Brain microvascular endothelial cell (primary cell): ENCODE data around the gene ROBO4.
A peak's percentile ranks its signal among the peaks of the same experiment; 100 is the strongest.

Source experiments
- DNase-seq: peaks from one replicate; pipeline ENCODE4 v3.0.0-alpha.2; 2020
- H3K27ac ChIP-seq: fragments of 250-450 bp; sonication (Bioruptor Pico); 2 replicates; pipeline ENCODE4 v1.5.1; 2020; ENCODE audit warnings: mild to moderate bottlenecking, moderate library complexity
- H3K27me3 ChIP-seq: fragments of 250-450 bp; sonication (Bioruptor Pico); replicated peaks from 2 replicates; pipeline ENCODE4 v1.5.1; 2020; ENCODE audit warnings: mild to moderate bottlenecking
- H3K36me3 ChIP-seq: fragments of 250-450 bp; sonication (Bioruptor Pico); replicated peaks from 2 replicates; pipeline ENCODE4 v1.5.1; 2020; ENCODE audit warnings: mild to moderate bottlenecking
- H3K4me3 ChIP-seq: 2 replicates; pipeline ENCODE4 v1.5.1; 2011; ENCODE audit warnings: low read depth, mild to moderate bottlenecking, control low read depth, low read length, moderate library complexity
- in situ Hi-C: cut with HindIII; loops from 2 replicates; pipeline ENCODE4 v1.10.0; 2017; ENCODE audit warnings: low sequenced_read_pairs, low pct_ligation_motif_present
- TF ChIP-seq, protein P1 (sequence below): IDR thresholded peaks from 2 replicates; pipeline ENCODE4 v1.5.1; 2011; ENCODE audit warnings: low read depth, mild to moderate bottlenecking, moderate library complexity, low read length, control low read depth, inconsistent platforms; ENCODE audit errors: missing control alignments

ROBO4 gene

DNA sequence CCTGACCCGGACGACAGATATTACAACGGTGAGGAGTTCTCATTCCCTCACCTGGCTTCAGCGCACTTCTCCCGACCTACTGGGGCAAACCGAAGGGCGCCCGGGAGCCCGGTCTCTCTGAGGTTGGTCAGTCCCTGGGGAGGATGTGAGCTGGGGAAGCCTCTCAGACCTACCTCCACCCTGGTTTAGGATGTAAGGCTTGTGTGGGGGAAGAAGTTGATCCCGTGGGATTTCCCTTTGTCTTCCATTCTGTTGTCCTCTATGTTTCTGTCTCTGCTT is 20.1 kb downstream of the ROBO4 start:
- DNase-seq = no peak
- in situ Hi-C loops = no loop called here
- no peaks in the 10 kb centered on the region for H3K27me3 ChIP-seq
- no peak overlapping the region for H3K27ac ChIP-seq
- TF ChIP-seq, protein P1, sequence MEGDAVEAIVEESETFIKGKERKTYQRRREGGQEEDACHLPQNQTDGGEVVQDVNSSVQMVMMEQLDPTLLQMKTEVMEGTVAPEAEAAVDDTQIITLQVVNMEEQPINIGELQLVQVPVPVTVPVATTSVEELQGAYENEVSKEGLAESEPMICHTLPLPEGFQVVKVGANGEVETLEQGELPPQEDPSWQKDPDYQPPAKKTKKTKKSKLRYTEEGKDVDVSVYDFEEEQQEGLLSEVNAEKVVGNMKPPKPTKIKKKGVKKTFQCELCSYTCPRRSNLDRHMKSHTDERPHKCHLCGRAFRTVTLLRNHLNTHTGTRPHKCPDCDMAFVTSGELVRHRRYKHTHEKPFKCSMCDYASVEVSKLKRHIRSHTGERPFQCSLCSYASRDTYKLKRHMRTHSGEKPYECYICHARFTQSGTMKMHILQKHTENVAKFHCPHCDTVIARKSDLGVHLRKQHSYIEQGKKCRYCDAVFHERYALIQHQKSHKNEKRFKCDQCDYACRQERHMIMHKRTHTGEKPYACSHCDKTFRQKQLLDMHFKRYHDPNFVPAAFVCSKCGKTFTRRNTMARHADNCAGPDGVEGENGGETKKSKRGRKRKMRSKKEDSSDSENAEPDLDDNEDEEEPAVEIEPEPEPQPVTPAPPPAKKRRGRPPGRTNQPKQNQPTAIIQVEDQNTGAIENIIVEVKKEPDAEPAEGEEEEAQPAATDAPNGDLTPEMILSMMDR = no peak
- no peaks in the 10 kb centered on the region for H3K36me3 ChIP-seq
- H3K4me3 ChIP-seq = peak overlapping the region; percentile 66

DNA sequence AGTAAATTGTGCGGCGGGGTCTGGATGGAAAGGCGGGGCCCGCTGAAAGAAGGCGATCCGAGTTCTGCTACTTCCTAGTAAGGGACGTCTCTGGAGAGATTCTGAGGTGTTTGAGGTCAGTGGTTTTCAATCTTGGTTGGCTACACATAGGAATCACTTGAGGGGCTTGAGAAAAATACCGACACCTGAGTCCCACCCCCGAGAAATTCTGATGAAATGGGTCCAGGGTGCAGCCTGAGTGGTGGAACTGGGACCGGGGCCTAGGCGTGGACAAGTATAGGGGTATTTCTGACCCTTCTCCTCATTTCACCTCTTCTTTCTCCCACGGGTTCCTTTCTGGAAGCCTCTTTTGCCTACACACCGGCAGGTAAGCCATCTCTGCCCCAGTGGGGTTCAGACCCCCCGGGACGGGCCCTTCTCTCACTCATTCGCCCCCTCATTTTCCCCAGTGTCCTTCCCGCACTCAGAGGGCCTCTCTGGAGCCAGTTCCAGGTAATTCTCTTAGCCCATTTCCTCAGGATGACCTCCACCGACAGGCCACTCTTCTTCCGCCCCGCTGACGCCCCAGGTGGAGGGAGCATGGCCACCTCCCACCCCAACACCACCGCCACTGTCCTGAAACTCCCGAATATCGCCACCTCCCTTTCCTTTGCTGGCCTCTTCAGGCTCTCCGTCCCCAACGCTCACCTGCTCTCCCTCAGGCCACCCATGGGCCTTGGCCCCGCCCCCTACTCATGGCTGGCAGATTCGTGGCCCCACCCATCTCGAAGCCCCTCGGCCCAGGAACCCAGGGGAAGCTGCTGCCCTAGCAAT is 20.6 kb downstream of the ROBO4 start:
- DNase-seq = no peak
- H3K36me3 ChIP-seq = no peaks in the 10 kb centered on the region
- H3K4me3 ChIP-seq = peak overlapping the region; percentile 66
- H3K27ac ChIP-seq = no peak overlapping the region
- in situ Hi-C loops = no loop called here
- TF ChIP-seq, protein P1 = no peak
- H3K27me3 ChIP-seq = peaks cover 4% of the 10 kb centered on the region

GRCh38 chr11:124875943-124876817 is 21.5 kb downstream of the ROBO4 start:
- H3K36me3 ChIP-seq = no peaks in the 10 kb centered on the region
- TF ChIP-seq, protein P1 = peak; percentile 71
- in situ Hi-C loops = no loop called here
- DNase-seq = peak; percentile 90
- peak overlapping the region; percentile 66 for H3K4me3 ChIP-seq
- peaks cover 8% of the 10 kb centered on the region for H3K27me3 ChIP-seq
- H3K27ac ChIP-seq = peak overlapping the region; percentile 88

DNA sequence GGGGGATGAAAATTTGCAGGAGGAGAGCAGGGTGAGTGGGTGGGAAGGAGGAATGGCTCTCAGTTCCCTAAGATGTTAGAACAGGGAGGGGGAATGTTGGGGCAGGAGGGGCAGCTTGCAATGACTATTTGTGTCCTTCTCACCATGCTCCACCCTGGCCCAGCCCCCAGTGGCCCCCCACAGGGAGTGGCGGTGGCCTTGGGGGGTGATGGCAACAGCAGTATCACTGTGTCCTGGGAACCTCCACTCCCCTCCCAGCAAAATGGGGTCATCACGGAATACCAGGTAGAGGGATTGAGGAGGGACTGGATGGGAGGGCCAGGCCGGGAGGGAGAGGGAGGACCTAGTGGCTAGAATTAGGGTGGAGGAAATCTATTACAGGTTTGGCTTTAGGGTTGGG is 22.3 kb downstream of the ROBO4 start:
- peaks cover 12% of the 10 kb centered on the region for H3K27me3 ChIP-seq
- TF ChIP-seq, protein P1 = no peak
- no peaks in the 10 kb centered on the region for H3K36me3 ChIP-seq
- in situ Hi-C loops = no loop called here
- H3K4me3 ChIP-seq = peak overlapping the region; percentile 66
- no peak overlapping the region for H3K27ac ChIP-seq
- no peak for DNase-seq

DNA sequence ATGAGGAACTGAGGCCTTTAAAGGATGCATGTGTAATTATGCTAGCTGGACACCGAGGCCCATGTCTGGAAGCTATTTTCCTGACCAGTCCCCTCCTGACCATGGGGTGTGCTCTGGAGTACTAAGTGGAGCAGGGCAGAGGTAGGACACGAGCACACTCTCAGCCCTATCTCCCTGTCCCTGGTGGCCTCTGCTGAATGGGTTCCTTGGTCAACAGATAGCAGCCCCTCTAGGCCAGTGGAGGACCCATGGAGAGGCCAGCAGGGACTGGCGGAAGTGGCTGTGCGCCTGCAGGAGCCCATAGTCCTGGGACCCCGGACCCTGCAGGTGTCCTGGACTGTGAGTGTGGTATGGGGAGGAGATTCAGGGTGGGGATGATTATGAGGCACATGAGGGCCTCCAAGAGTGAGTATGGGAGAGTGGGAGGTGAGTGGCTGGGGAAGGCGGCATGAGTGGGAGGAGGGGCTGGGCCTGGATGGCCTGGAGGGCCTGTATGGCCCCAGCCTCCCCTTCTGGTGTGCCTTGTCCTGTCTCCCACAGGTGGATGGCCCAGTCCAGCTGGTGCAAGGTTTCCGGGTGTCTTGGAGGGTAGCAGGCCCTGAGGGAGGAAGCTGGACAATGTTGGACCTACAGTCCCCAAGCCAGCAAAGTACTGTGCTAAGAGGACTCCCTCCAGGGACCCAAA is 23.0 kb downstream of the ROBO4 start:
- H3K27ac ChIP-seq = no peak overlapping the region
- in situ Hi-C loops = no loop called here
- DNase-seq = no peak
- H3K36me3 ChIP-seq = no peaks in the 10 kb centered on the region
- H3K4me3 ChIP-seq = no peak overlapping the region
- peaks cover 19% of the 10 kb centered on the region for H3K27me3 ChIP-seq
- TF ChIP-seq, protein P1 = no peak
